Nephron progenitor cell (in vitro differentiated cells): ENCODE measurements around the gene KCNG1.

Source experiments
- DNase-seq: peaks from one replicate; pipeline ENCODE4 v3.0.0; 2021
- H3K27ac Mint-ChIP-seq: 2 replicates; pipeline ENCODE4 v1.8.0; 2021; ENCODE audit warnings: mild to moderate bottlenecking, moderate library complexity, mixed read lengths
- H3K27me3 Mint-ChIP-seq: 2 replicates; pipeline ENCODE4 v1.8.0; 2021; ENCODE audit warnings: mild to moderate bottlenecking, low read depth, mixed read lengths; ENCODE audit not compliant: poor library complexity
- H3K36me3 Mint-ChIP-seq: 2 replicates; pipeline ENCODE4 v1.8.0; 2021; ENCODE audit warnings: low read depth, mixed read lengths
- H3K4me1 Mint-ChIP-seq: 2 replicates; pipeline ENCODE4 v1.8.0; 2021; ENCODE audit warnings: mixed read lengths
- H3K4me3 Mint-ChIP-seq: 2 replicates; pipeline ENCODE4 v1.8.0; 2021; ENCODE audit warnings: mild to moderate bottlenecking, moderate library complexity, mixed read lengths
- H3K9me3 Mint-ChIP-seq: 2 replicates; pipeline ENCODE4 v1.8.0; 2021; ENCODE audit warnings: mild to moderate bottlenecking, moderate library complexity, mixed read lengths
- CTCF ChIP-seq: fragments of 200-600 bp; sonication (generic); IDR thresholded peaks from 2 replicates; pipeline ENCODE4 v1.5.0; 2021; ENCODE audit warnings: antibody characterized with exemption

KCNG1 gene

GRCh38 chr20:51034476-51034875, 11.6 kb upstream of the KCNG1 start:
- Mint-ChIP-seq H3K4me3 (no peak overlapping the region), H3K27me3 (peaks cover 12% of the 10 kb centered on the region)

GRCh38 chr20:51029963-51030920, 7.3 kb upstream of the KCNG1 start:
- Mint-ChIP-seq H3K9me3 (peaks cover 7% of the 10 kb centered on the region), H3K27me3 (peaks cover 14% of the 10 kb centered on the region), H3K36me3 (no peaks in the 10 kb centered on the region), H3K4me3 (no peak overlapping the region), H3K27ac (no peak overlapping the region), H3K4me1 (peaks cover 72% of the 10 kb centered on the region)
- no peak for DNase-seq
- no peak for TF ChIP-seq CTCF

More at GRCh38 chr20:51034476-51034875, 11.6 kb upstream of the KCNG1 start:
- Mint-ChIP-seq H3K4me1 (peaks cover 45% of the 10 kb centered on the region), H3K36me3 (no peaks in the 10 kb centered on the region), H3K9me3 (peaks cover 7% of the 10 kb centered on the region), H3K27ac (no peak overlapping the region)
- no peak for TF ChIP-seq CTCF
- no peak for DNase-seq

- no peaks in the 10 kb centered on the region for H3K36me3 Mint-ChIP-seq
- peaks cover 7% of the 10 kb centered on the region for H3K9me3 Mint-ChIP-seq
- H3K4me3 Mint-ChIP-seq: no peak overlapping the region
- H3K27me3 Mint-ChIP-seq: peaks cover 16% of the 10 kb centered on the region
- no peak overlapping the region for H3K27ac Mint-ChIP-seq
- H3K4me1 Mint-ChIP-seq: peaks cover 69% of the 10 kb centered on the region
- TF ChIP-seq CTCF: no peak
- DNase-seq: no peak
Observed at GRCh38 chr20:51029556-51029955, 6.6 kb upstream of the KCNG1 start.

GRCh38 chr20:51028616-51029212, 5.8 kb upstream of the KCNG1 start:
- no peak for TF ChIP-seq CTCF
- peaks cover 7% of the 10 kb centered on the region for H3K9me3 Mint-ChIP-seq
- H3K4me3 Mint-ChIP-seq: no peak overlapping the region
- peak overlapping the region; percentile 27 for H3K27ac Mint-ChIP-seq
- H3K36me3 Mint-ChIP-seq: no peaks in the 10 kb centered on the region
- no peak for DNase-seq
- peaks cover 21% of the 10 kb centered on the region for H3K27me3 Mint-ChIP-seq
- H3K4me1 Mint-ChIP-seq: peaks cover 72% of the 10 kb centered on the region

GRCh38 chr20:51027035-51027795, 4.3 kb upstream of the KCNG1 start:
- Mint-ChIP-seq H3K36me3 (no peaks in the 10 kb centered on the region), H3K4me3 (no peak overlapping the region), H3K27me3 (peaks cover 18% of the 10 kb centered on the region), H3K27ac (peak overlapping the region; percentile 7), H3K9me3 (peaks cover 6% of the 10 kb centered on the region), H3K4me1 (peaks cover 67% of the 10 kb centered on the region)
- DNase-seq: no peak
- no peak for TF ChIP-seq CTCF
